AML-193 (cell line): ENCODE measurements around the gene CDC42BPA.
A peak's percentile ranks its signal among the peaks of the same experiment; 100 is the strongest.
"Not testable (repeated sequence)": the region's sequence is repeated elsewhere in the genome, so short reads cannot be mapped to it uniquely, and the experiment has no call there.

Experiments used
- DNase-seq, 2 experiments: peaks; one replicate each; lab custom pipeline; 2025; lab: John Stamatoyannopoulos, UW

CDC42BPA gene

GRCh38 chr1:227255086-227255732 lies 63.1 kb downstream of the CDC42BPA start:
- no peak for DNase-seq

GRCh38 chr1:227253065-227253464 lies 65.2 kb downstream of the CDC42BPA start:
- DNase-seq = no peak

GRCh38 chr1:227245613-227246320 lies 72.5 kb downstream of the CDC42BPA start:
- DNase-seq = no peak

GRCh38 chr1:227244339-227245118 lies 73.8 kb downstream of the CDC42BPA start:
- no peak for DNase-seq

- DNase-seq = no peak
Observed at GRCh38 chr1:227242811-227243682, 75.2 kb downstream of the CDC42BPA start.

- DNase-seq = no peak
Observed at GRCh38 chr1:227240983-227241382, 77.3 kb downstream of the CDC42BPA start.

- DNase-seq = peak in 1 of 2 experiments; percentile 15
Observed at GRCh38 chr1:227234998-227235405, 83.3 kb downstream of the CDC42BPA start.

- DNase-seq = not testable (repeated sequence)
Observed at GRCh38 chr1:227231128-227231527, 87.2 kb downstream of the CDC42BPA start.

- no peak for DNase-seq
Observed at GRCh38 chr1:227228201-227228600, 90.1 kb downstream of the CDC42BPA start.

- DNase-seq = no peak
Observed at GRCh38 chr1:227227761-227228160, 90.5 kb downstream of the CDC42BPA start.

GRCh38 chr1:227225715-227226346 lies 92.5 kb downstream of the CDC42BPA start:
- no peak for DNase-seq

- no peak for DNase-seq
Observed at GRCh38 chr1:227223171-227223806, 95.0 kb downstream of the CDC42BPA start.

GRCh38 chr1:227219715-227220292 lies 98.5 kb downstream of the CDC42BPA start:
- DNase-seq = no peak

GRCh38 chr1:227218870-227219573 lies 99.3 kb downstream of the CDC42BPA start:
- no peak for DNase-seq

- no peak for DNase-seq
Observed at GRCh38 chr1:227215863-227216510, 102.3 kb downstream of the CDC42BPA start.

- DNase-seq = no peak
Observed at GRCh38 chr1:227214207-227214606, 104.1 kb downstream of the CDC42BPA start.

GRCh38 chr1:227213426-227213825 lies 104.9 kb downstream of the CDC42BPA start:
- DNase-seq = no peak

- no peak for DNase-seq
Observed at GRCh38 chr1:227212164-227212563, 106.1 kb downstream of the CDC42BPA start.

GRCh38 chr1:227210604-227211003 lies 107.7 kb downstream of the CDC42BPA start:
- no peak for DNase-seq
